ENCODE results near the gene BRIX1. TPM values are rescaled to one million over a fixed set of nuclear protein-coding genes. Genes with fewer than 3 reads are reported as not detected.

The BRIX1 gene
- total RNA-seq, 1 experiment from 2014 or later: 56.5 TPM

DNA sequence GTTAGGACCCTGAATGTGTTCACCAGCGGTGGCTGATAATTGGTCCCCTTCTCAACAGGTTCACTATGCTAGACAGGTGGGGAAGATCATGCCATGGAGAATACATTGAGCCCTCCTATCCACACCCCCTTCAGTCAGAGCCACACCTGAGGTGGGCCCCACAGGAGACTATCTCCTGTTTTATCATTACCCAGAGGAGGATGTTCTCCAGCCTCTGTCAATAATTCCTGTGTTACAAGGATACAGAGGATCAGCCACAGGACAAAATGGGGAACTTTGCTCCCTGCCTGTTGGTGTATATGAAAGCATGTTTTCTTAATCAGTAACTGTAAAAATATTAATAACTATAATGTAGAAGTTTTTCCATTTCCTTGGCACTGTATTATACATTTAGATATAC lies 26.1 kb upstream of the BRIX1 start:
- no peak for DNase-seq
- POLR2A ChIA-PET: no interaction called here
- no peaks in the 10 kb centered on the region for H3K36me3 Mint-ChIP-seq (ENCODE audit: insufficient read depth, unreplicated experiment)
- no peak overlapping the region for H3K4me3 Mint-ChIP-seq (ENCODE audit: unreplicated experiment)
- H3K27ac Mint-ChIP-seq (ENCODE audit: unreplicated experiment): no peak overlapping the region
- H3K36me3 ChIP-seq (ENCODE audit: control insufficient read depth, insufficient read depth, low read length): no peaks in the 10 kb centered on the region
- H3K27me3 ChIP-seq (replicated peaks; ENCODE audit: control insufficient read depth, insufficient read depth, low read length): no peaks in the 10 kb centered on the region
- CTCF ChIA-PET: no interaction called here
- no peaks in the 10 kb centered on the region for H3K9me3 ChIP-seq
- H3K4me1 ChIP-seq: no peaks in the 10 kb centered on the region
- TF ChIP-seq, protein P1, sequence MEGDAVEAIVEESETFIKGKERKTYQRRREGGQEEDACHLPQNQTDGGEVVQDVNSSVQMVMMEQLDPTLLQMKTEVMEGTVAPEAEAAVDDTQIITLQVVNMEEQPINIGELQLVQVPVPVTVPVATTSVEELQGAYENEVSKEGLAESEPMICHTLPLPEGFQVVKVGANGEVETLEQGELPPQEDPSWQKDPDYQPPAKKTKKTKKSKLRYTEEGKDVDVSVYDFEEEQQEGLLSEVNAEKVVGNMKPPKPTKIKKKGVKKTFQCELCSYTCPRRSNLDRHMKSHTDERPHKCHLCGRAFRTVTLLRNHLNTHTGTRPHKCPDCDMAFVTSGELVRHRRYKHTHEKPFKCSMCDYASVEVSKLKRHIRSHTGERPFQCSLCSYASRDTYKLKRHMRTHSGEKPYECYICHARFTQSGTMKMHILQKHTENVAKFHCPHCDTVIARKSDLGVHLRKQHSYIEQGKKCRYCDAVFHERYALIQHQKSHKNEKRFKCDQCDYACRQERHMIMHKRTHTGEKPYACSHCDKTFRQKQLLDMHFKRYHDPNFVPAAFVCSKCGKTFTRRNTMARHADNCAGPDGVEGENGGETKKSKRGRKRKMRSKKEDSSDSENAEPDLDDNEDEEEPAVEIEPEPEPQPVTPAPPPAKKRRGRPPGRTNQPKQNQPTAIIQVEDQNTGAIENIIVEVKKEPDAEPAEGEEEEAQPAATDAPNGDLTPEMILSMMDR (IDR thresholded peaks at IDR 0.05; ENCODE audit: insufficient read depth in 1 of 2, low read depth in 1 of 2, low read length in 1 of 2, severe bottlenecking in 1 of 2, unreplicated experiment in 1 of 2): no peak
- no peaks in the 10 kb centered on the region for H3K9me3 Mint-ChIP-seq (ENCODE audit: unreplicated experiment)
- H3K4me3 ChIP-seq (ENCODE audit: low read depth, low read length): no peak overlapping the region
- intact Hi-C loops (cut with micrococcal nuclease; ENCODE audit: unreplicated experiment): no loop called here
- H3K27me3 Mint-ChIP-seq (ENCODE audit: insufficient read depth, unreplicated experiment): no peaks in the 10 kb centered on the region
- no TSS peak for BruUV-seq (replicated peaks)
- H3K4me1 Mint-ChIP-seq (ENCODE audit: low read depth, unreplicated experiment): no peaks in the 10 kb centered on the region

- Mint-ChIP-seq H3K4me3 (ENCODE audit: unreplicated experiment) (no peak overlapping the region), H3K36me3 (ENCODE audit: insufficient read depth, unreplicated experiment) (no peaks in the 10 kb centered on the region), H3K27ac (ENCODE audit: unreplicated experiment) (no peak overlapping the region), H3K9me3 (ENCODE audit: unreplicated experiment) (no peaks in the 10 kb centered on the region), H3K4me1 (ENCODE audit: low read depth, unreplicated experiment) (no peaks in the 10 kb centered on the region), H3K27me3 (ENCODE audit: insufficient read depth, unreplicated experiment) (no peaks in the 10 kb centered on the region)
- no peak for DNase-seq
- no peaks in the 10 kb centered on the region for H3K9me3 ChIP-seq
- TF ChIP-seq, protein P1 (IDR thresholded peaks at IDR 0.05; ENCODE audit: insufficient read depth in 1 of 2, low read depth in 1 of 2, low read length in 1 of 2, severe bottlenecking in 1 of 2, unreplicated experiment in 1 of 2): no peak
- no peaks in the 10 kb centered on the region for H3K27me3 ChIP-seq (replicated peaks; ENCODE audit: control insufficient read depth, insufficient read depth, low read length)
- intact Hi-C loops (cut with micrococcal nuclease; ENCODE audit: unreplicated experiment): no loop called here
- no peaks in the 10 kb centered on the region for H3K36me3 ChIP-seq (ENCODE audit: control insufficient read depth, insufficient read depth, low read length)
- no TSS peak for BruUV-seq (replicated peaks)
- ChIA-PET POLR2A (no interaction called here), CTCF (no interaction called here)
- H3K4me3 ChIP-seq (ENCODE audit: low read depth, low read length): no peak overlapping the region
- H3K4me1 ChIP-seq: peaks cover 7% of the 10 kb centered on the region; the same call in 1 of the 2 replicates
These were observed 23.5 kb upstream of the BRIX1 start for GRCh38 chr5:34891981-34892380.

DNA sequence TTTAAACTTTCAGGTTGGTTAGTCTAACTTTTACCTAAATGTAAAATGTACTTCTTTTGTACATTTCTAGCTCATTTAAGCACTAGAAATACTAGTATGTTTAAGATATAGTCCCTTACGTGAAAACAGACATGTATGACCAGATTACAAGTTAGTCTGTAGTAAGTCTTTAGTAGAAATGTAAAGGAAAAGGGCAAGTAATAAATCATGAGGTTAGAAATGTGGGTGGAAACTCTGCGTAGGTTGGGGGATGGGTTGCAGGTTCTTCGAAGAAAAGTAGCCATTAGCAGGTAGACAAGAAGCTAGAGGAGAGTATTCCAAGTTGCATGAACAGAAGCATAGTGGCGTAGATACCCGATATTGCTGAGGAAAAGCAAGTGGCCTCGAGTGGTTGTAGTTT lies 23.1 kb upstream of the BRIX1 start:
- intact Hi-C loops (cut with micrococcal nuclease; ENCODE audit: unreplicated experiment): no loop called here
- no peaks in the 10 kb centered on the region for H3K9me3 Mint-ChIP-seq (ENCODE audit: unreplicated experiment)
- H3K4me1 Mint-ChIP-seq (ENCODE audit: low read depth, unreplicated experiment): no peaks in the 10 kb centered on the region
- ChIA-PET CTCF (no interaction called here), POLR2A (no interaction called here)
- H3K27ac Mint-ChIP-seq (ENCODE audit: unreplicated experiment): no peak overlapping the region
- Histone ChIP-seq H3K36me3 (ENCODE audit: control insufficient read depth, insufficient read depth, low read length) (no peaks in the 10 kb centered on the region), H3K4me3 (ENCODE audit: low read depth, low read length) (no peak overlapping the region), H3K27me3 (replicated peaks; ENCODE audit: control insufficient read depth, insufficient read depth, low read length) (no peaks in the 10 kb centered on the region), H3K9me3 (no peaks in the 10 kb centered on the region), H3K4me1 (peaks cover 8% of the 10 kb centered on the region; the same call in 1 of the 2 replicates)
- H3K4me3 Mint-ChIP-seq (ENCODE audit: unreplicated experiment): no peak overlapping the region
- DNase-seq: no peak
- no peaks in the 10 kb centered on the region for H3K27me3 Mint-ChIP-seq (ENCODE audit: insufficient read depth, unreplicated experiment)
- TF ChIP-seq, protein P1 (IDR thresholded peaks at IDR 0.05; ENCODE audit: insufficient read depth in 1 of 2, low read depth in 1 of 2, low read length in 1 of 2, severe bottlenecking in 1 of 2, unreplicated experiment in 1 of 2): no peak
- no peaks in the 10 kb centered on the region for H3K36me3 Mint-ChIP-seq (ENCODE audit: insufficient read depth, unreplicated experiment)
- no TSS peak for BruUV-seq (replicated peaks)

Measured in Caco-2 (cell line).